T-helper 2 cell (primary cell): ENCODE data around the gene PRMT2.

Source experiments
- DNase-seq, 5 experiments: peaks; one replicate each; pipeline versions ENCODE4 v3.0.0 to v3.0.0-alpha.2; 2012 to 2022
- total RNA-seq, 2 donors: gene quantifications; one replicate each; lab custom pipeline; 2026; lab: John Stamatoyannopoulos, UW

Gene PRMT2
- total RNA-seq: 43.3 to 109 reads per million in 2 donors

- DNase-seq: peak; percentile 93 to 98 (median 97)
Measured at GRCh38 chr21:46635324-46636180, at the start of gene PRMT2. PRMT2 (plus strand) TSS chr21:46635674; CDS start chr21:46636952, 1,278 bp downstream.

DNA sequence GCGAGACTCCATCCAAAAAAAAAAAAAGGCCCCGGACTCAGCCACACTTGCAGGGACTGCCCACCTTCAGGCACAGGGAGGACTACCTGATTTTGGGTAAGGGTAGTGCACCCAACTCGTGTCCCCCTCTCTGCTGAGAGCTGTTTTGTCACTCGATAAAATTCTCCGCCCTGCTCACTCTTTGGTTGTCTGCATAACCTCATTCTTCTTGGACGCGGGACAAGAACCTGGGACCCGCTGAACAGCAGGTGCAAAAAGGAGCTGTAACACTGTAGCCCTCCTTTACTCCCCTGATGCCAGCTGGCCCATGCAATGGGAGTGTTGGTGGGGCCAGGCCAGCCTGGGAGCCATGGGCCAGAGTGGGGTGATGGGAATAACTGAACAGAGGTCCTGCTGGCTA is 41.2 kb upstream of the PRMT2 start:
- no peak for DNase-seq

DNA sequence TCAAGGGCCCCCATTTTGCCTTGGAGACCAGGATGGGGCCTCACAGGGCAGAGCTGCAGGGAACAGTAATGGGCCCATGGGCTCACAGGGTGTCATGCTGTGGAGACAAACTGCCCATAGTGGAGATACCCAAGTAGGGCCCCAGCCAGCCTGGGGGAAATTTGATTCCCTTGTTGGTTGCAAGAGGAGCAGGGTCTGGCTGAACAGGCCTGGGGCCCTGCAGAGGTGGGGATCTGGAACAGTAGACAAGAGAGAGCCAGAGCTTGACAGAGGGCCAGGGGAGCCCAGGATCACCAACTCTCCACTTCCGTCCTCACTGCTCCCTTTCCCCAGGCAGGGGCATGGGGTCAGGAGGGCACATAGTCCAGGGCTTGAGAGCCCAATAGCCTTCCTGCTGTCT is 39.3 kb upstream of the PRMT2 start:
- DNase-seq: no peak

- DNase-seq: no peak
Measured at GRCh38 chr21:46597031-46597430, 38.4 kb upstream of the PRMT2 start.

- DNase-seq: no peak
Measured at GRCh38 chr21:46597896-46598343, 37.6 kb upstream of the PRMT2 start.

DNA sequence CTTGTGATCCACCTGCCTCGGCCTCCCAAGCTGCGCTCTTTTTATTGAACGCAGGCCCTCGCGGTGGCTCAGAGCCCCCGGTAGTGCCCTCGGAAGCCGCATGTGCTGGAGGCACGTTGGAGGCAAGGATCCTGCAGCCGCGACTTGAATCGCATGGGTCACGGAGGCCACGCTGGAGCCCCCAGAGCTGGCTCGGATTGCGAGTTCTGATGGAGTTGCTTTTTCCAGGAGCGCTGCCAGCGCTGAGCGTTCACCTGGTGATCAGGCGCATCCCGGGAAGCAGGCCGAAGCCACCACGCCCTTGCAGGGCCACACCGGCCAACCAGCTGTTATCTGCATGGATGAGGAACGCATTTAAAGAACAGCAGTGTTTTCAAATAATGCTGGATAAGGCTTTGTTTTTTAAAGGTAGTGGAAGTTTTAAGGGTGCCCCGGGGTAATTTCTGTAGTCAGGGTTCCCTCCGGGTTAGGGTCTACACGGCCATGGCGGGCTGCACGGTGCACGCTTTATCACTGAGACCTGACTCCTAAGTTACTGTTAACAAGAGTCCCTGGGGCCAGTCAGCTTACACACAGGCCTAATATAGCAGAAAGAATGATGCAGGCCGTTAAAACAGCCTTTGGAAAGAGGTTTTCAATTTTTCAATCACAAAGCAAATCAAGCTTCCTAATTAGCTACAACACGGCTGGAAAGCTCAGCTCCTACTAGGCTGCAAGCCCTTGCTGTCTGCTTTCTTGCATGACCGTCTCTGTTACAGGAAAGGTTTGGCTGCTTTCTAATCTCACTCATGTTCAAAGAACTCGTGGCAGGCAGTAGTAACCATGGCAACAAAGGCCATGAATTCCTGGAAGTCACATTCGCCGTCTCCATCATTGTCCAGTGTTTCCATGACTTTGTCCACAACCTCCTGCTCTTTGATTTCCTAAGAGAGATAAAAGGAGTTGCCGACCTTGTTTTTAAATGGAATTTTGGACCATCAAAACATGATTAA is 36.6 kb upstream of the PRMT2 start:
- DNase-seq: no peak

DNA sequence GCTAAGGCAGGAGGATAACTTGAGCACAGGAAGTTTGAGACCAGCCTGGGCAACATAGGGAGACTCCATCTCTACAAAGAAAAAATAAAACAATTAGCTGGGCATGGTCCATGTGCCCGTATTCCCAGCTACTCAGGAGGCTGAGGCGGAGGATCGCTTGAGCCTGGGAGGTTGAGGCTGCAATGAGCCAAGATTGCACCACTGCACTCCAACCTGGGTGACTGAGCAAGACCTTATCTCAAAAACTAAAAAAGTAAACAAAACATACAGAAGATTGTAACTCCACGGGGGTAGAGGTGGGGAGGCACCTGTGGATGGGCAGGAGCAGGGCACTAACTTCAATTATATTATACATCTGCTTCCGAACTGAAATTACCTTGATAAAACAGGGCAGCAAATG is 35.2 kb upstream of the PRMT2 start:
- no peak for DNase-seq

- no peak for DNase-seq
Measured at GRCh38 chr21:46600978-46601377, 34.5 kb upstream of the PRMT2 start.

DNA sequence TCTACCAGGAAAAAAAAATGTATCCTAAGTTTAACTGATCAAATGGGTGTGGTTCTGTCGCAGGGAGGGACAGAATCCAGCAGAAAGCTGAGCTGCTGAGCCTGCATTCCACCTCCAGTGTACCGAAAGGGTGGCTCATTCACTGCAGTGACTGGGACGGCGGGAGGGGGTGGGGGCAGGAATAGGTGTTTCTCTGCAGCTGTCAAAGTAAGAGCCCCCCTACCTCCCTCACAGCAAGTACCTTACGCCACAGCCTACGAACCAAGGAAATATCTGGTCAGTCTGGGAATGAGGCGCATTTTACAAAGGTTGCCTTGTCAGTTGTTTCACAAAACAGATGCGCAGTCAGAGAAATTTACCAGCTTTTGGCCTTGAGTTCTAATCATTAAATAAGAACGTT is 32.2 kb upstream of the PRMT2 start:
- DNase-seq: no peak

- no peak for DNase-seq
Measured at GRCh38 chr21:46604329-46604974, 31.0 kb upstream of the PRMT2 start.

GRCh38 chr21:46604975-46605766 is 30.3 kb upstream of the PRMT2 start, which contains the start of gene S100B:
S100B (minus strand) TSS chr21:46605082; CDS start chr21:46602415, 2,667 bp downstream.
- peak in 1 of 5 experiments; percentile 25 for DNase-seq

- DNase-seq: peak in 2 of 5 experiments; percentile 51 to 80
Measured at GRCh38 chr21:46605767-46606426, 29.6 kb upstream of the PRMT2 start.

DNA sequence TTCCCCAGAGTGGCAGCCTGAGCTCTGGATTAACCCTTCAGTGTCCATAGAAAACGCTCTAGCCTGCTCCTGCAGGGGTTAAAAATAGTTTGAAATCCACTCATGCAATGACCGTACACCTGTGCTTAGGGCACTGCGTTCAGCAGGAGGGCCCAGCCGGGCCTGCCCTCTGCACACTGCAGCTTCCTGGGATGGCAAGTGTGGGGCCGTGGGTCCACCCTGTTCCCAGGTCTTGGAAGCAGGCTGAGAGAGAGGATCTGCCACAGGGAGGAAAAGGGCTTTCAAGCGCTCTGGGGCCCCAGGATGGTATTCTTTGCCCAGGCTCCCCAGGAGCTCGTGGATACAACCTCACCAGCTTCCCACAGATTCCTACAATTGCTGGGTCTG is 29.1 kb upstream of the PRMT2 start:
- no peak for DNase-seq

DNA sequence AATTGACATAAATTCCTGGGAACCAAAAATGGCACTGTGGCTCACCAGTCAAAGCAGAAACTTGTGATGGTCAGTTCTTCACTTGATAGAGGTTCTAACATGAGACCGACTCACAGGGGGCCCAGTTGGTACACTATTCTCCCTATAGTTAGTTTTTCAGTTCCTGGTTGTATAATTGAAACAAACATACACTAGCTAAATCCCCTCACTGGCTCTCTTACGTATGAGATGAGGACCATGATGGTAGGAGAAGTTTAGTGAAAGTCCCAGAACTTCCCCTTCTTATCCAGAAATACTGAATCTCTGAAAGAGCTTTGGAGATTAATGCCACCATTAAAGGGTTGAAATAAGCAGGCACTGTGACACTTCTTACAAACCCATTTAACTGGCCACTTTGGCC is 27.8 kb upstream of the PRMT2 start:
- DNase-seq: no peak

- no peak for DNase-seq
Measured at GRCh38 chr21:46608672-46609111, 26.8 kb upstream of the PRMT2 start.

DNA sequence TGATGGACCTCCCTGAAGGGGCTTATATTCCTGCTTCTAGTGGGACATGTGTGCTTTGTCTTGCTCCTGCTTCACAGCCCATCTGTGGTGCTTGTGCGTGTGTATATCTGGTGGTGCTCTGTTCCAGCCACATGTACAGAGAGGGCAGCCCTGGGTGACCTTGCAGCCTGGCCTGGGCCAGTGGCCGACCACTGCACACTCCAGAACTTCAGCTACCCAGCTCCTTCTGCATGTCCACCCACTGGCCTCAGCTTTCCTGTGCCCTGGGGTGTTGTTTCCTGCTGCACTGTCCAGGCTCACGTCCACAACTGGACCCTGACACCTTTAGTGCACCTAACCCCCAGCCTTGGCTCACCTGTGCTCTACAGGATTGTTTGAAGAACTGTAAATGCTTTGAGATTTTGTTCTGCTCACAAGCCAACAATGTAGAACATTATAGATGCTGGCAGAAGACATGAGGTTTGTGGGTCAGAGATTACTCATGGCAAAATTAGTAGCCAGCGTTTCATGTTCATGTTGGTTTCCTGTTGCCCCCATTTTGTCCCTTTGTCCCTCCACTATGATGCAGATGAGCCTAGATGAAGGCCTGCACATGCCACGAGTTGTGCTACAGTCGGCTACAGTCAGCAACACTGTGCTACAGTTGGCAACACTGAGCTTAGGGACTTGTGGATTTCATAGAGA is 25.3 kb upstream of the PRMT2 start:
- no peak for DNase-seq

DNA sequence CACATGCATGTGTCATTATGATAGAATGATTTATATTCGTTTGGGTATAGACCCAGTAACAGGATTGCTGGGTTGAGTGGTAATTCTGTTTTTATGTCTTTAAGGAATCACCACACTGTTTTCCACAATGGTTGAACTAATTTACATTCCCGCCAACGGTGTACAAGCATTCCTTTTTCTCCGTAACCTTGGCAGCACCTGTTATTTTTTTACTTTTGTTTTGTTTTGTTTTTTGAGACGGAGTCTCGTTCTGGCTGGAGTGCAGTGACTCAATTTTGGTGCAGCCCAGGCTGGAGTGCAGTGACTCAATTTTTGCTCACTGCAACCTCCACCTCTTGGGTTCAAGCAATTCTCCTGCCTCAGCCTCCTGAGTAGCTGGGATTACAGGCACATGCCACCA is 22.1 kb upstream of the PRMT2 start:
- DNase-seq: no peak

DNA sequence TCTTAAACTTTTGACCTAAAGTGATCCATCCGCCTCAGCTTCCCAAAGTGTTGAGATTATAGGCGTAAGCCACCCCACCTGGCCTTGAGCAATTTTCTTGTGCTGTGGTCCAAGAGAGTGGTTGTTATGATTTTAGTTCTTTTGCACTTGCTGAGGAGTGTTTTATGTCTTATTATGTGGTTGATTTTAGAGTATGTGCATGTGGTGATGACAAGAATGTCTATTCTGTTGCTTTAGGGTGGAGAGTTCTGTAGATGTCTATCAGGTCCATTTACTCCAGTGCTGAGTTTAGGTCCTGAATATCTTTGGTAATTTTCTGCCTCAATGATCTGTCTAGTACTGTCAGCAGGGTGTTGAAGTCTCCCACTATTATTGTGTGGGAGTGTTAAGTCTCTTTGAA is 19.4 kb upstream of the PRMT2 start:
- no peak for DNase-seq

DNA sequence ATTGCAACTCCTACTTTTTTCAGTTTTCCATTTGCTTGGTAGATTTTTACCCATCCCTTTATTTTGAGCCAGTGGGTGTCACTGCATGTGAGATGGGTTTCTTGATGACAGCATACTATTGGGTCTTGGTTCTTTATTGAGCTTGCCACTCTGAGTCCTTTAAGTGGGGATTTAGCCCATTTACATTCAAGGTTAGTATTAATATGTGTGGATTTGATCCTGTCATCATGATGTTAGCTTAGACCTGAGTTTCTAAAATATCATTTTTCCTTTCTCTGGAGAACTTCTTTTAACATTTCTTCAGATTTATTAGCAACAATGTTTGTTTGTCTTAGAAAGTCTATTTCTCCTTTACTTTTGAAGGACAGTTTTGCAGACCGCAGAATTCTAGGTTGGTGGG is 18.8 kb upstream of the PRMT2 start:
- DNase-seq: no peak

GRCh38 chr21:46617267-46618051 is 18.0 kb upstream of the PRMT2 start:
- no peak for DNase-seq
